SK-N-SH (cell line): ENCODE data around the gene TXNDC11. TPM values are rescaled to one million over a fixed set of nuclear protein-coding genes. Genes with fewer than 3 reads are reported as not detected.
A peak's percentile ranks its signal among the peaks of the same experiment; 100 is the strongest.

Experiments used
- CTCF ChIA-PET: fragments of 300-600, 350-600 bp; formaldehyde crosslinking; extraction: SDS; loops from one replicate; lab custom pipeline; 2021; lab: Yijun Ruan, JAX
- POLR2A ChIA-PET: fragments of 350-600 bp; sonication (Branson Sonifier 250); formaldehyde crosslinking; extraction: SDS; loops from one replicate; lab custom pipeline; 2020; ENCODE audit warnings: antibody characterized with exemption, inconsistent platforms; lab: Yijun Ruan, JAX
- DNase-seq: peaks from one replicate; pipeline ENCODE4 v3.0.0; 2012
- H2AFZ ChIP-seq: fragments of 200-600 bp; sonication (generic); 2 replicates; pipeline ENCODE4 v1.8.1; 2016; ENCODE audit warnings: antibody characterized with exemption, mild to moderate bottlenecking, low read depth
- H3F3A ChIP-seq: fragments of 200-600 bp; sonication (generic); replicated peaks from 2 replicates; pipeline ENCODE3; 2016; ENCODE audit warnings: antibody characterized with exemption, mild to moderate bottlenecking; ENCODE audit not compliant: insufficient read depth
- H3K27ac ChIP-seq, 2 experiments: fragments of 200-500 bp in 1 of 2; fragments of 200-600 bp in 1 of 2; sonication (Bioruptor generic) in 1 of 2; sonication (generic), shearing (Covaris generic) in 1 of 2; 2 replicates each; pipeline versions ENCODE4 v1.5.1 to v1.6.1; 2014 to 2016; ENCODE audit warnings: low read depth in 2 of 2, inconsistent platforms in 1 of 2, low read length in 1 of 2, mild to moderate bottlenecking in 1 of 2, mixed read lengths in 1 of 2
- H3K27me3 ChIP-seq: fragments of 200-600 bp; sonication (generic), shearing (Covaris generic); 2 replicates; pipeline ENCODE4 v1.6.1; 2016; ENCODE audit warnings: mixed run types; ENCODE audit not compliant: insufficient read depth
- H3K36me3 ChIP-seq, 2 experiments: fragments of 200-500 bp in 1 of 2; fragments of 200-600 bp in 1 of 2; sonication (Bioruptor generic) in 1 of 2; sonication (generic) in 1 of 2; replicated peaks in 1 of 2; 2 replicates each; pipeline versions ENCODE3 to v1.5.1; 2014 to 2016; ENCODE audit warnings: low read length in 1 of 2, mild to moderate bottlenecking in 1 of 2; ENCODE audit not compliant: insufficient read depth in 2 of 2, control insufficient read depth in 1 of 2
- H3K4me1 ChIP-seq, 2 experiments: fragments of 200-500 bp in 1 of 2; fragments of 200-600 bp in 1 of 2; sonication (Bioruptor generic) in 1 of 2; sonication (generic), shearing (Covaris generic) in 1 of 2; 2 replicates each; pipeline versions ENCODE4 v1.5.1 to v1.6.1; 2014 to 2016; ENCODE audit warnings: low read depth in 1 of 2, low read length in 1 of 2, mixed run types in 1 of 2; ENCODE audit not compliant: insufficient read depth in 2 of 2, control insufficient read depth in 1 of 2
- H3K4me2 ChIP-seq: fragments of 200-600 bp; sonication (generic), shearing (Covaris generic); 2 replicates; pipeline ENCODE4 v1.6.1; 2017; ENCODE audit warnings: mixed run types
- H3K4me3 ChIP-seq, 2 experiments: fragments of 200-500 bp in 1 of 2; fragments of 200-600 bp in 1 of 2; sonication (Bioruptor generic) in 1 of 2; sonication (generic), shearing (Covaris generic) in 1 of 2; 2 replicates each; pipeline versions ENCODE4 v1.5.1 to v1.8.1; 2014 to 2016; ENCODE audit warnings: low read depth in 2 of 2, inconsistent platforms in 1 of 2, low read length in 1 of 2, mild to moderate bottlenecking in 1 of 2, mixed read lengths in 1 of 2, moderate library complexity in 1 of 2
- H3K79me2 ChIP-seq: fragments of 200-600 bp; sonication (generic); 2 replicates; pipeline ENCODE4 v1.8.1; 2017; ENCODE audit warnings: mild to moderate bottlenecking; ENCODE audit not compliant: insufficient read depth
- H3K9ac ChIP-seq: fragments of 200-600 bp; sonication (generic); 2 replicates; pipeline ENCODE4 v1.6.1; 2017; ENCODE audit warnings: mixed run types
- H3K9me2 ChIP-seq: fragments of 200-600 bp; sonication (generic); 2 replicates; pipeline ENCODE4 v1.6.1; 2017; ENCODE audit warnings: mixed run types
- H3K9me3 ChIP-seq: fragments of 200-600 bp; sonication (generic); 2 replicates; pipeline ENCODE4 v1.6.1; 2017; ENCODE audit warnings: mixed run types, mild to moderate bottlenecking, moderate library complexity
- H4K20me1 ChIP-seq: fragments of 200-600 bp; sonication (generic); 2 replicates; pipeline ENCODE4 v1.6.1; 2017; ENCODE audit warnings: mild to moderate bottlenecking, mixed run types; ENCODE audit not compliant: insufficient read depth
- EP300 ChIP-seq, 2 experiments: IDR thresholded peaks; 2 replicates each; pipeline versions ENCODE4 v1.4.0 to v1.6.1; 2012; ENCODE audit warnings: borderline replicate concordance in 1 of 2, low read depth in 1 of 2, low read length in 1 of 2
- GABPA ChIP-seq: IDR thresholded peaks from 2 replicates; pipeline ENCODE4 v1.4.0; 2012; ENCODE audit warnings: low read depth, mild to moderate bottlenecking
- MXI1 ChIP-seq: IDR thresholded peaks from 2 replicates; pipeline ENCODE4 v1.6.1; 2012; ENCODE audit warnings: mild to moderate bottlenecking, low read depth, low read length, improper control_type of control experiment
- NFIC ChIP-seq: IDR thresholded peaks from 2 replicates; pipeline ENCODE4 v1.4.0; 2012; ENCODE audit warnings: borderline replicate concordance
- POLR2AphosphoS5 ChIP-seq: IDR thresholded peaks from 2 replicates; pipeline ENCODE4 v1.6.1; 2012; ENCODE audit warnings: low read depth, low read length
- RCOR1 ChIP-seq: fragments of 150-350 bp; IDR thresholded peaks from 2 replicates; pipeline ENCODE4 v1.6.1; 2017; ENCODE audit warnings: antibody characterized with exemption, low read length
- RFX5 ChIP-seq: IDR thresholded peaks from 2 replicates; pipeline ENCODE4 v1.6.1; 2012; ENCODE audit warnings: mild to moderate bottlenecking, improper control_type of control experiment, low read length
- TCF12 ChIP-seq: IDR thresholded peaks from 2 replicates; pipeline ENCODE4 v1.4.0; 2012
- USF1 ChIP-seq: IDR thresholded peaks from 2 replicates; pipeline ENCODE4 v1.4.0; 2012; ENCODE audit warnings: low read depth, borderline replicate concordance
- YY1 ChIP-seq: IDR thresholded peaks from 2 replicates; pipeline ENCODE4 v1.4.0; 2012; ENCODE audit warnings: low read depth, mild to moderate bottlenecking
- whole genome bisulfite sequencing: methylation state at CpG from one replicate; pipeline ENCODE4 v1.1.6; 2017; ENCODE audit warnings: low lambda C conversion rate; 5-methylcytosine and 5-hydroxymethylcytosine counted together
- polyA plus RNA-seq, 3 experiments: library from polyadenylated mRNA; depleted of rRNA; stranded (reverse); fragments of >200 nt; gene quantifications; 2 replicates each; pipeline ENCODE4 v1.2.3, GENCODE V29; 2012

TXNDC11 gene
- polyA plus RNA-seq, 1 of the 3 experiments (the other 2 are of a cell fraction): 37.0 TPM

- Histone ChIP-seq H2AFZ (no peak overlapping the region), H4K20me1 (0 out of 2 replicates have a peak, but pooled peaks cover 7% of the 10 kb centered on the region), H3K9ac (no peak overlapping the region), H3K36me3 (peaks cover 25 to 46% of the 10 kb centered on the region in 2 experiments), H3K4me2 (no peak overlapping the region), H3K27me3 (no peaks in the 10 kb centered on the region), H3K9me2 (no peaks in the 10 kb centered on the region), H3K79me2 (peaks cover 98% of the 10 kb centered on the region), H3K4me1 (peaks cover 25 to 30% of the 10 kb centered on the region in 2 experiments), H3F3A (peaks cover 30% of the 10 kb centered on the region), H3K4me3 (no peak overlapping the region), H3K9me3 (no peaks in the 10 kb centered on the region), H3K27ac (peak overlapping the region; percentile 81 to 96)
- CTCF ChIA-PET: interaction anchor here (1.1 to 4.8 kb wide), 3 partner anchors 16 to 385 kb away, joined by 4 to 29 read pairs (median 6); partner anchors contain the start of genes TXNDC11 and ZC3H7A
- TF ChIP-seq EP300 (IDR thresholded peaks at IDR 0.05; ENCODE audit: borderline replicate concordance in 1 of 2, low read depth in 1 of 2, low read length in 1 of 2) (peak in 1 of 2 experiments; percentile 31; a peak in 1 of 4 replicates), NFIC (no peak), TCF12 (peak; percentile 52), MXI1 (peak; percentile 76), USF1 (no peak), YY1 (no peak), RCOR1 (peak; percentile 43; the same call in 1 of the 2 replicates)
- POLR2A ChIA-PET: interaction anchor here (0.7 to 2.4 kb wide), 5 partner anchors 11 to 284 kb away, joined by 3 to 10 read pairs (median 7); partner anchors contain the start of genes TXNDC11 and ZC3H7A
- peak; percentile 35 for DNase-seq
- 56% methylated on average over 4 of the region's 4 CpGs for WGBS
Observed at GRCh38 chr16:11780991-11781680, 38.5 kb upstream of the TXNDC11 start.

GRCh38 chr16:11779074-11779473 lies 36.4 kb upstream of the TXNDC11 start:
- no peak overlapping the region for H2AFZ ChIP-seq
- no peaks in the 10 kb centered on the region for H3K9me3 ChIP-seq
- no peak for DNase-seq
- H3K79me2 ChIP-seq: peaks cover 98% of the 10 kb centered on the region
- TF ChIP-seq RFX5: no peak
- no peak for TF ChIP-seq NFIC
- no peak for TF ChIP-seq GABPA
- no peak for TF ChIP-seq EP300 (IDR thresholded peaks at IDR 0.05; ENCODE audit: borderline replicate concordance in 1 of 2, low read depth in 1 of 2, low read length in 1 of 2)
- TF ChIP-seq POLR2AphosphoS5: no peak
- 96% methylated on average over 7 of the region's 7 CpGs for WGBS
- H3K9me2 ChIP-seq: no peaks in the 10 kb centered on the region
- no peak overlapping the region; a peak in 1 of 4 replicates for H3K27ac ChIP-seq
- peaks cover 25 to 30% of the 10 kb centered on the region in 2 experiments for H3K4me1 ChIP-seq
- H4K20me1 ChIP-seq: 0 out of 2 replicates have a peak, but pooled peaks cover 7% of the 10 kb centered on the region
- H3F3A ChIP-seq: peaks cover 23% of the 10 kb centered on the region
- H3K9ac ChIP-seq: no peak overlapping the region
- no peaks in the 10 kb centered on the region for H3K27me3 ChIP-seq
- no peak overlapping the region for H3K4me3 ChIP-seq
- POLR2A ChIA-PET: no interaction called here
- H3K4me2 ChIP-seq: no peak overlapping the region
- peaks cover 39 to 63% of the 10 kb centered on the region in 2 experiments for H3K36me3 ChIP-seq
- CTCF ChIA-PET: interaction anchor here (0.6 to 4.8 kb wide), 3 partner anchors 12 to 38 kb away, joined by 3 to 29 read pairs (median 3); partner anchors contain the start of gene ZC3H7A
